Measurements from ENCODE around the gene GINS1.

DNA sequence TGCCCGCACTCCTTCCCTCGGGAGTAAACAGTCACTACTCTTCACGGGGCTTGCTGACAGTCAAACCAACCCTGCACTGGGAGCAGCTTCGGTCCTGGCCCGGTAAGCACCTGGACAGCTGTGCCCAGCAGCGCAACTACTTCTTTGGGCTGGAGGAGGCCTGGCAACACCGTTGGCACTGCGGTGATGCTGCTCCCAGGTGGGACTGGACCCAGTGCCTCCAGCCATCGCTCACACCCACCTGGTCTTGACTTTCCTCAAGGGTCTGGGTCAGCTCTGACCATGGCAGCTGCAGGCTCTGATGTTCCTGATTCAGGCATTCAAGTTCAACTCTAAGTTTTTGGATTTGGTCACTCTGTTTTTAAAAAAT lies 53.8 kb downstream of the GINS1 start:
- TF ChIP-seq EZH2 (optimal IDR thresholded peaks at IDR 0.05; ENCODE audit: low read depth, low read length): no peak
- no peak for TF ChIP-seq CTCF (IDR thresholded peaks at IDR 0.05; ENCODE audit: low read length)
- no peak for TF ChIP-seq EZH2phosphoT487 (IDR thresholded peaks at IDR 0.05; ENCODE audit: low read length)
